HL-60 (cell line): Measurements from ENCODE around the gene STYK1.

Experiments used
- CTCF ChIP-seq: IDR thresholded peaks from one replicate; pipeline ENCODE4 v1.5.1; 2011; ENCODE audit warnings: low read length, control low read depth, inconsistent platforms; ENCODE audit not compliant: insufficient read depth
- GABPA ChIP-seq: IDR thresholded peaks from 2 replicates; pipeline ENCODE4 v1.6.1; 2012; ENCODE audit warnings: low read depth
- POLR2AphosphoS5 ChIP-seq: IDR thresholded peaks from 2 replicates; pipeline ENCODE4 v1.6.1; 2012; ENCODE audit warnings: low read depth
- SPI1 ChIP-seq: IDR thresholded peaks from 2 replicates; pipeline ENCODE4 v1.6.1; 2012; ENCODE audit warnings: low read depth, mild to moderate bottlenecking, borderline replicate concordance

GRCh38 chr12:10612110-10612509, 61.7 kb downstream of the STYK1 start:
- TF ChIP-seq CTCF: no peak
- no peak for TF ChIP-seq SPI1
- TF ChIP-seq GABPA: no peak
- TF ChIP-seq POLR2AphosphoS5: no peak
